ENCODE measurements around the gene C10orf105. TPM values are rescaled to one million over a fixed set of nuclear protein-coding genes. Genes with fewer than 3 reads are reported as not detected.

C10orf105 gene
- total and polyA plus RNA-seq, 2 of the 8 experiments (the other 6 are each of a cell fraction or from before 2014, with no cell fraction given), result 0.71 to 0.73 TPM

DNA sequence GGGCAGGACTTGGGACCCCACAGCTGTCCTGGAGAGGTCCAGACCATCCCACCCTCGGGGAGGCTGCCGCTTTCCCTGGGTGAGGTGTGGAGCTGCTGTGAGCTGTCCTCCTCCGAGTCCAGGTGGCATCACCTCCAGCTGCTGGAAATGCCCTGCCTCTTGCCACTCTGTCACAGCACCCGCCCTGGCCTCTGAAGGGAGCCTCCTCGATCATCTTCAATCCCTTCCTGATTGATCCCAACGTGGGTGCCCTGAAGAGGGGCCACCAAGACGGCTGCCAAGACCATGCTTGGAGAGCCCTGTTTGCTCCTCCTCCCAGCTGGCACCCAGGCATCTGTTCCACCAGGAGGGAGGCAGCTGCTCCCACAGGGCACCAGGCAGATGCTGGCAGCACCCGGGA is 4.6 kb downstream of the C10orf105 start (continued):
- TF ChIP-seq HDAC6 (IDR thresholded peaks at IDR 0.05; ENCODE audit: low read depth, low read length) (no peak), CTCF (IDR thresholded peaks at IDR 0.05; ENCODE audit: control extremely low read depth in 1 of 3, insufficient read depth in 1 of 3, low read depth in 1 of 3, low read length in 3 of 3) (no peak), POU5F1 (IDR thresholded peaks at IDR 0.05; ENCODE audit: low read depth, low read length) (no peak), EP300 (IDR thresholded peaks at IDR 0.05; ENCODE audit: borderline replicate concordance in 1 of 2, low read depth in 2 of 2, low read length in 2 of 2) (no peak), ZNF274 (IDR thresholded peaks at IDR 0.05; ENCODE audit: borderline replicate concordance, extremely low read depth, low read length) (no peak)
